Fibroblast of lung (primary cell): Measurements from ENCODE around the gene STARD8. TPM values are rescaled to one million over a fixed set of nuclear protein-coding genes. Genes with fewer than 3 reads are reported as not detected.

Experiments
- DNase-seq, 2 donors: peaks; one replicate each; pipeline versions ENCODE4 v3.0.0 to v3.0.0-alpha.2; 2010; ENCODE audit warnings: low read depth in 2 of 2
- H2AFZ ChIP-seq: 2 replicates; pipeline ENCODE4 v1.5.1; 2012; ENCODE audit warnings: low read length, control low read depth, inconsistent platforms
- H3K27ac ChIP-seq: 2 replicates; pipeline ENCODE4 v1.5.1; 2011; ENCODE audit warnings: low read length, control low read depth; ENCODE audit not compliant: insufficient read depth
- H3K27me3 ChIP-seq: 2 replicates; pipeline ENCODE4 v1.5.1; 2011; ENCODE audit warnings: mild to moderate bottlenecking, low read length; ENCODE audit not compliant: control insufficient read depth, insufficient read depth
- H3K36me3 ChIP-seq: 2 replicates; pipeline ENCODE4 v1.5.1; 2011; ENCODE audit warnings: low read length; ENCODE audit not compliant: control insufficient read depth, insufficient read depth
- H3K4me1 ChIP-seq: 2 replicates; pipeline ENCODE4 v1.5.1; 2011; ENCODE audit warnings: low read length; ENCODE audit not compliant: control insufficient read depth, insufficient read depth; ENCODE audit errors: extremely low read depth
- H3K4me2 ChIP-seq: 2 replicates; pipeline ENCODE4 v1.5.1; 2011; ENCODE audit warnings: low read length, control low read depth; ENCODE audit not compliant: insufficient read depth; ENCODE audit errors: extremely low read depth
- H3K4me3 ChIP-seq, 4 experiments: fragments of 200-600 bp in 1 of 4; sonication (generic) in 1 of 4; replicated peaks in 1 of 4; 2 replicates each; pipeline ENCODE4 v1.5.1; 2011 to 2016; ENCODE audit warnings: low read length in 4 of 4, low read depth in 3 of 4, mild to moderate bottlenecking in 3 of 4, control low read depth in 2 of 4, inconsistent platforms in 1 of 4, mixed read lengths in 1 of 4; ENCODE audit not compliant: insufficient read depth in 1 of 4; ENCODE audit errors: control extremely low read depth in 1 of 4
- H3K79me2 ChIP-seq: 2 replicates; pipeline ENCODE4 v1.5.1; 2012; ENCODE audit warnings: mild to moderate bottlenecking, low read length, inconsistent platforms; ENCODE audit not compliant: control insufficient read depth, insufficient read depth
- H3K9ac ChIP-seq: 2 replicates; pipeline ENCODE4 v1.5.1; 2011; ENCODE audit warnings: mild to moderate bottlenecking, low read length, control low read depth; ENCODE audit not compliant: insufficient read depth
- H3K9me3 ChIP-seq: 2 replicates; pipeline ENCODE4 v1.5.1; 2012; ENCODE audit warnings: low read depth, low read length; ENCODE audit not compliant: control insufficient read depth, insufficient read depth
- H4K20me1 ChIP-seq: 2 replicates; pipeline ENCODE4 v1.5.1; 2011; ENCODE audit warnings: low read length; ENCODE audit not compliant: control insufficient read depth, insufficient read depth; ENCODE audit errors: extremely low read depth
- EZH2 ChIP-seq: IDR thresholded peaks from 2 replicates; pipeline ENCODE4 v1.5.1; 2012; ENCODE audit warnings: low read length, control low read depth, mild to moderate bottlenecking; ENCODE audit errors: missing control alignments
- polyA plus RNA-seq, 2 donors: library from polyadenylated mRNA; depleted of rRNA in 1 of 2; stranded (reverse) in 1 of 2; unstranded in 1 of 2; fragments of >200 nt; gene quantifications; 2 replicates each; pipeline ENCODE4 v1.2.1, GENCODE V29; 2011 to 2012; ENCODE audit warnings: missing spikeins in 1 of 2
- total RNA-seq: library from RNA; depleted of rRNA; stranded (reverse); fragments of >200 nt; gene quantifications from 2 replicates; pipeline ENCODE4 v1.2.1, GENCODE V29; 2014
- TF ChIP-seq, protein P1 (sequence below), 2 donors: IDR thresholded peaks in 1 of 2; conservative IDR thresholded peaks in 1 of 2; 1 replicate in 1 of 2; 2 replicates in 1 of 2; pipeline ENCODE4 v1.5.1; 2011 to 2012; ENCODE audit warnings: low read length in 2 of 2, control low read depth in 1 of 2, inconsistent platforms in 1 of 2, low read depth in 1 of 2, mild to moderate bottlenecking in 1 of 2

Gene STARD8
- total and polyA plus RNA-seq, 2 donors (not counting 1 experiment from before 2014, with no cell fraction given), result 0.76 to 1.5 TPM

DNA sequence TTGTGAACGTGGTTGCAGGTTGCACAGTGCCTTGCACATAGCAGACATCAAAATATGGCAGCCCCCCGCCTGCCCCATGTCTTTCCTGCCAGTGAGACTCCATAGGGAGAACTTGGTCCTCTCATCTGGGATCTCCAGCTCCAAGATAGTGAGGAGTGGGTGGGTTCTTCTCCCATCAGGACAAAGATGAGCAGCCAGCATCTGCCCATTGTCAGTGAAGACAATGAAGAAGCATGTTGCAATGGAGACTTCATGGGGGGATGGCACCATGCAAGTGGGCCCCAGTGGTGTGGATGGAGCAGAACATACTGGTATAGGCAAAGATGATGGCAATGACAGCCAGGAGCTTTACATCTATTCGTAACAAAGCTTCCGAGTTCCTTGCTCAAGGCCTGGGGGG is 80.2 kb downstream of the STARD8 start:
- Histone ChIP-seq H3K36me3 (no peaks in the 10 kb centered on the region), H3K27me3 (no peaks in the 10 kb centered on the region), H3K79me2 (no peaks in the 10 kb centered on the region), H2AFZ (no peak overlapping the region), H4K20me1 (no peaks in the 10 kb centered on the region), H3K4me3 (no peak overlapping the region), H3K4me1 (no peaks in the 10 kb centered on the region), H3K9ac (no peak overlapping the region), H3K9me3 (no peaks in the 10 kb centered on the region), H3K4me2 (no peak overlapping the region), H3K27ac (no peak overlapping the region)
- TF ChIP-seq EZH2, result no peak
- TF ChIP-seq, protein P1, sequence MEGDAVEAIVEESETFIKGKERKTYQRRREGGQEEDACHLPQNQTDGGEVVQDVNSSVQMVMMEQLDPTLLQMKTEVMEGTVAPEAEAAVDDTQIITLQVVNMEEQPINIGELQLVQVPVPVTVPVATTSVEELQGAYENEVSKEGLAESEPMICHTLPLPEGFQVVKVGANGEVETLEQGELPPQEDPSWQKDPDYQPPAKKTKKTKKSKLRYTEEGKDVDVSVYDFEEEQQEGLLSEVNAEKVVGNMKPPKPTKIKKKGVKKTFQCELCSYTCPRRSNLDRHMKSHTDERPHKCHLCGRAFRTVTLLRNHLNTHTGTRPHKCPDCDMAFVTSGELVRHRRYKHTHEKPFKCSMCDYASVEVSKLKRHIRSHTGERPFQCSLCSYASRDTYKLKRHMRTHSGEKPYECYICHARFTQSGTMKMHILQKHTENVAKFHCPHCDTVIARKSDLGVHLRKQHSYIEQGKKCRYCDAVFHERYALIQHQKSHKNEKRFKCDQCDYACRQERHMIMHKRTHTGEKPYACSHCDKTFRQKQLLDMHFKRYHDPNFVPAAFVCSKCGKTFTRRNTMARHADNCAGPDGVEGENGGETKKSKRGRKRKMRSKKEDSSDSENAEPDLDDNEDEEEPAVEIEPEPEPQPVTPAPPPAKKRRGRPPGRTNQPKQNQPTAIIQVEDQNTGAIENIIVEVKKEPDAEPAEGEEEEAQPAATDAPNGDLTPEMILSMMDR (conservative IDR thresholded peaks at IDR 0.05 in 1 of 2, IDR thresholded peaks at IDR 0.05 in 1 of 2; ENCODE audit: low read depth in 1 of 2, low read length in 2 of 2), result no peak
- DNase-seq, result no peak

DNA sequence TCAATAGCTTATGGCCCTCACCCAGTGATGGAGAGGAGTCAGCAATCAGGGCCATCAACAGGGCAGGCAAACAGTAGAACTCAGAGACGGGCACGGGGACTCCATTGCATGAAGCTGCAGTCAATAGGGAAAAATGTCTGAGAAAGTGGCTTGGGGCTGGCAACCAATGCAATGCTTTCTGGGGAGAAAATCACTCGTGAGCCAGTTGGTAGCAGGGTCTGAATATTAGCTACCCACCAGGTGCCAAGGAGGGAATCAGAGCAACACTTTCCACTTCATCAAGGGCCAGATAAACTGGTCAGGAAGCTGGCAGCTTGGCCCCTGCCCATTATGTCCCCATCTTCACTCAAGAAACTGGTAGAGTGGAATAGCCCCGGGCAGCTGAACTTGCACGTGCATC is 80.7 kb downstream of the STARD8 start:
- DNase-seq, result no peak

DNA sequence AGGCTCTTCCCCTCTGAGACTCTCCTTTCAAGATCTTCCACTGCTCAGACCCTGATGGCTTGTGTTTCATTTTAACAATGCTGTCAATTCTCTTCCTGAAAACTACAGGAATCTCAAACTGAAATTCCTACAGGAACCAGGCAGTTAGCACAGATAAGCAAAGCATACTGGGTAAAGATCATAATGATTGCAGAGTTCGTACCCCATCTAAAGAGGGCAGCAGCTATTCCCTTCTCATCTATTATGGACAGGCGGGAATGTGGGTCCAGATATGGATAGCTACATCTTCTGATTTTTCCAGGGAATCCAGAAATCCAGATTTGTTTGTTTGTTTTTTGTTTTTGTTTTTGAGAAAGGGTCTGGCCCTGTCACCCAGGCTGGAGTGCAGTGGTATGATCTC is 83.8 kb downstream of the STARD8 start:
- Histone ChIP-seq H3K4me1 (no peaks in the 10 kb centered on the region), H4K20me1 (no peaks in the 10 kb centered on the region), H3K27me3 (no peaks in the 10 kb centered on the region), H3K9ac (no peak overlapping the region), H3K79me2 (no peaks in the 10 kb centered on the region), H3K36me3 (no peaks in the 10 kb centered on the region), H3K27ac (no peak overlapping the region), H3K4me3 (no peak overlapping the region), H3K9me3 (no peaks in the 10 kb centered on the region), H3K4me2 (no peak overlapping the region), H2AFZ (no peak overlapping the region)
- no peak for DNase-seq
- TF ChIP-seq, protein P1 (conservative IDR thresholded peaks at IDR 0.05 in 1 of 2, IDR thresholded peaks at IDR 0.05 in 1 of 2; ENCODE audit: low read depth in 1 of 2, low read length in 2 of 2), result no peak
- no peak for TF ChIP-seq EZH2

More for the DNA sequence above, 80.7 kb downstream of the STARD8 start:
- Histone ChIP-seq H2AFZ (no peak overlapping the region), H3K79me2 (no peaks in the 10 kb centered on the region), H3K27me3 (no peaks in the 10 kb centered on the region), H3K4me3 (no peak overlapping the region), H3K4me2 (no peak overlapping the region), H3K4me1 (no peaks in the 10 kb centered on the region), H3K9me3 (no peaks in the 10 kb centered on the region), H3K27ac (no peak overlapping the region), H4K20me1 (no peaks in the 10 kb centered on the region), H3K36me3 (no peaks in the 10 kb centered on the region), H3K9ac (no peak overlapping the region)
- TF ChIP-seq, protein P1 (conservative IDR thresholded peaks at IDR 0.05 in 1 of 2, IDR thresholded peaks at IDR 0.05 in 1 of 2; ENCODE audit: low read depth in 1 of 2, low read length in 2 of 2), result no peak
- TF ChIP-seq EZH2, result no peak
